ENCODE data around the gene AQP12B.

AQP12B gene

DNA sequence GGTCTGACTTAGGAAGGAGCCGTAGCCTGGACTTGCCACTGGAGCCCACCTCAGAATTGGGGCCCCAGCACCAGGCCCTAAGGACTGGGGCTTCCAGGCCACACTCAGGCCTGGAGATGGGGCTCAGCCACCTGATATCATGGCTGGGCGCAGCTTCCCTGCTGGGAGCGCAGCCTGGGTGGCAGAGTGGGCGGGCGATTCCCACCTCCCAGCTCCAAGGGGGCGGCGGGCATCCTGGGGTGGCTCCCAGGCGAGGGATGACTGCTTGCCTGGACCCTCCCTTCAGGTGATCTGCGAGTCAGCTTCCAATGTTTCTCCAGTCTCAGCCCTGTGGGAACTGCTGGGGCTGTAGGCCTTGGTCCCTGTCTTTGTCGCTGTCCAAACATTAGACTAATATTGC lies 37.3 kb downstream of the AQP12B start:
- Histone ChIP-seq H3K4me1 (ENCODE audit: control insufficient read depth, insufficient read depth, low read length) (no peaks in the 10 kb centered on the region), H3K4me3 (ENCODE audit: low read depth, low read length) (no peak overlapping the region), H3K27ac (ENCODE audit: extremely low read depth, low read depth, low read length) (no peak overlapping the region), H3K36me3 (ENCODE audit: control insufficient read depth in 2 of 2, insufficient read depth in 1 of 2, low read length in 2 of 2) (no peaks in the 10 kb centered on the region), H3K9me3 (ENCODE audit: control insufficient read depth, insufficient read depth, low read depth, low read length) (no peaks in the 10 kb centered on the region)
- POLR2A ChIA-PET = no interaction called here
- TF ChIP-seq, protein P1, sequence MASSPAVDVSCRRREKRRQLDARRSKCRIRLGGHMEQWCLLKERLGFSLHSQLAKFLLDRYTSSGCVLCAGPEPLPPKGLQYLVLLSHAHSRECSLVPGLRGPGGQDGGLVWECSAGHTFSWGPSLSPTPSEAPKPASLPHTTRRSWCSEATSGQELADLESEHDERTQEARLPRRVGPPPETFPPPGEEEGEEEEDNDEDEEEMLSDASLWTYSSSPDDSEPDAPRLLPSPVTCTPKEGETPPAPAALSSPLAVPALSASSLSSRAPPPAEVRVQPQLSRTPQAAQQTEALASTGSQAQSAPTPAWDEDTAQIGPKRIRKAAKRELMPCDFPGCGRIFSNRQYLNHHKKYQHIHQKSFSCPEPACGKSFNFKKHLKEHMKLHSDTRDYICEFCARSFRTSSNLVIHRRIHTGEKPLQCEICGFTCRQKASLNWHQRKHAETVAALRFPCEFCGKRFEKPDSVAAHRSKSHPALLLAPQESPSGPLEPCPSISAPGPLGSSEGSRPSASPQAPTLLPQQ (tag by site-specific recombination; IDR thresholded peaks at IDR 0.05) = no peak
- TF ChIP-seq ZBTB21 (tag by site-specific recombination; IDR thresholded peaks at IDR 0.05) (no peak), IKZF3 (tag by site-specific recombination; IDR thresholded peaks at IDR 0.05) (no peak), ZNF660 (tag by site-specific recombination; IDR thresholded peaks at IDR 0.05) (no peak), ZNF239 (tag by site-specific recombination; IDR thresholded peaks at IDR 0.05) (no peak), ZNF621 (tag by site-specific recombination; IDR thresholded peaks at IDR 0.05) (no peak), ZNF658 (tag by site-specific recombination; IDR thresholded peaks at IDR 0.05) (no peak), ZNF558 (tag by site-specific recombination; IDR thresholded peaks at IDR 0.05) (no peak), ZNF747 (tag by site-specific recombination; IDR thresholded peaks at IDR 0.05) (no peak), MEIS1 (CRISPR knock-in tag; IDR thresholded peaks at IDR 0.05; ENCODE audit: borderline replicate concordance) (no peak), KLF8 (tag by site-specific recombination; IDR thresholded peaks at IDR 0.05) (no peak), ZNF843 (tag by site-specific recombination; IDR thresholded peaks at IDR 0.05) (no peak), ZNF350 (tag by site-specific recombination; IDR thresholded peaks at IDR 0.05) (no peak)
- CTCF ChIA-PET = no interaction called here

- Histone ChIP-seq H3K27ac (ENCODE audit: extremely low read depth, low read depth, low read length) (no peak overlapping the region), H3K4me3 (ENCODE audit: low read depth, low read length) (no peak overlapping the region), H3K36me3 (ENCODE audit: control insufficient read depth in 2 of 2, insufficient read depth in 1 of 2, low read length in 2 of 2) (no peaks in the 10 kb centered on the region), H3K4me1 (ENCODE audit: control insufficient read depth, insufficient read depth, low read length) (no peaks in the 10 kb centered on the region), H3K9me3 (ENCODE audit: control insufficient read depth, insufficient read depth, low read depth, low read length) (no peaks in the 10 kb centered on the region)
- CTCF ChIA-PET = no interaction called here
- no peak for TF ChIP-seq ZSCAN23 (tag by site-specific recombination; IDR thresholded peaks at IDR 0.05)
- TF ChIP-seq ZNF133 (tag by site-specific recombination; IDR thresholded peaks at IDR 0.05) = no peak
- no peak for TF ChIP-seq ZNF169 (tag by site-specific recombination; IDR thresholded peaks at IDR 0.05)
- TF ChIP-seq ZNF621 (tag by site-specific recombination; IDR thresholded peaks at IDR 0.05) = no peak
- no peak for TF ChIP-seq ZNF394 (tag by site-specific recombination; IDR thresholded peaks at IDR 0.05; ENCODE audit: borderline replicate concordance)
- no peak for TF ChIP-seq ZNF266 (tag by site-specific recombination; IDR thresholded peaks at IDR 0.05; ENCODE audit: low read depth)
- TF ChIP-seq ZNF311 (tag by site-specific recombination; IDR thresholded peaks at IDR 0.05; ENCODE audit: borderline replicate concordance) = no peak
- no peak for TF ChIP-seq ZNF473 (tag by site-specific recombination; IDR thresholded peaks at IDR 0.05)
- TF ChIP-seq ATF2 (tag by site-specific recombination; IDR thresholded peaks at IDR 0.05; ENCODE audit: low read depth) = no peak
- TF ChIP-seq ZNF677 (tag by site-specific recombination; IDR thresholded peaks at IDR 0.05) = no peak
- no peak for TF ChIP-seq ZBTB1 (tag by site-specific recombination; IDR thresholded peaks at IDR 0.05)
- no peak for TF ChIP-seq ZNF558 (tag by site-specific recombination; IDR thresholded peaks at IDR 0.05)
- no peak for TF ChIP-seq ZNF423 (tag by site-specific recombination; IDR thresholded peaks at IDR 0.05)
- no peak for TF ChIP-seq ZNF639 (tag by site-specific recombination; IDR thresholded peaks at IDR 0.05)
- TF ChIP-seq, protein P2, sequence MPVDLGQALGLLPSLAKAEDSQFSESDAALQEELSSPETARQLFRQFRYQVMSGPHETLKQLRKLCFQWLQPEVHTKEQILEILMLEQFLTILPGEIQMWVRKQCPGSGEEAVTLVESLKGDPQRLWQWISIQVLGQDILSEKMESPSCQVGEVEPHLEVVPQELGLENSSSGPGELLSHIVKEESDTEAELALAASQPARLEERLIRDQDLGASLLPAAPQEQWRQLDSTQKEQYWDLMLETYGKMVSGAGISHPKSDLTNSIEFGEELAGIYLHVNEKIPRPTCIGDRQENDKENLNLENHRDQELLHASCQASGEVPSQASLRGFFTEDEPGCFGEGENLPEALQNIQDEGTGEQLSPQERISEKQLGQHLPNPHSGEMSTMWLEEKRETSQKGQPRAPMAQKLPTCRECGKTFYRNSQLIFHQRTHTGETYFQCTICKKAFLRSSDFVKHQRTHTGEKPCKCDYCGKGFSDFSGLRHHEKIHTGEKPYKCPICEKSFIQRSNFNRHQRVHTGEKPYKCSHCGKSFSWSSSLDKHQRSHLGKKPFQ (tag by site-specific recombination; IDR thresholded peaks at IDR 0.05) = no peak
- POLR2A ChIA-PET = no interaction called here
Measured at GRCh38 chr2:240644859-240645301, 37.8 kb downstream of the AQP12B start.

Data from HEK293 (cell line).